ENCODE data around the gene CSRP2.

CSRP2 gene

GRCh38 chr12:76859611-76860010, 19.2 kb downstream of the CSRP2 start:
- DNase-seq = no peak

GRCh38 chr12:76856018-76856644, 22.7 kb downstream of the CSRP2 start:
- no peak for DNase-seq

GRCh38 chr12:76855271-76855670, 23.5 kb downstream of the CSRP2 start:
- DNase-seq = no peak

GRCh38 chr12:76852106-76852505, 26.7 kb downstream of the CSRP2 start:
- DNase-seq = no peak

GRCh38 chr12:76848132-76848531, 30.7 kb downstream of the CSRP2 start:
- DNase-seq = no peak

- no peak for DNase-seq
Observed at GRCh38 chr12:76847260-76847659, 31.6 kb downstream of the CSRP2 start.

- DNase-seq = no peak
Observed at GRCh38 chr12:76836633-76837032, 42.2 kb downstream of the CSRP2 start.

- DNase-seq = no peak
Observed at GRCh38 chr12:76830436-76830835, 48.4 kb downstream of the CSRP2 start.

GRCh38 chr12:76820888-76821482, 57.8 kb downstream of the CSRP2 start:
- peak; percentile 5 for DNase-seq

GRCh38 chr12:76813972-76814371, 64.8 kb downstream of the CSRP2 start:
- no peak for DNase-seq

GRCh38 chr12:76813265-76813664, 65.6 kb downstream of the CSRP2 start:
- no peak for DNase-seq

- DNase-seq = no peak
Observed at GRCh38 chr12:76811976-76812375, 66.8 kb downstream of the CSRP2 start.

GRCh38 chr12:76810671-76811419, 68.0 kb downstream of the CSRP2 start:
- no peak for DNase-seq
